Activated T-cell treated with anti-CD3 and anti-CD28 coated beads for 4 hours (primary cell): ENCODE measurements around the gene DTX3L.

Experiments
- DNase-seq: peaks from one replicate; pipeline ENCODE4 v3.0.0-alpha.2; 2020

DTX3L gene

GRCh38 chr3:122608916-122609315 is 44.8 kb downstream of the DTX3L start:
- DNase-seq = no peak

- no peak for DNase-seq
Measured at GRCh38 chr3:122609798-122610559, 45.8 kb downstream of the DTX3L start.

GRCh38 chr3:122612696-122613095 is 48.6 kb downstream of the DTX3L start:
- no peak for DNase-seq

GRCh38 chr3:122615303-122615702 is 51.2 kb downstream of the DTX3L start:
- DNase-seq = no peak

- DNase-seq = no peak
Measured at GRCh38 chr3:122618614-122619013, 54.5 kb downstream of the DTX3L start.

- DNase-seq = no peak
Measured at GRCh38 chr3:122619040-122619439, 54.9 kb downstream of the DTX3L start.

GRCh38 chr3:122620399-122620798 is 56.3 kb downstream of the DTX3L start:
- no peak for DNase-seq

- DNase-seq = no peak
Measured at GRCh38 chr3:122621112-122621511, 57.0 kb downstream of the DTX3L start.

- DNase-seq = no peak
Measured at GRCh38 chr3:122623031-122623829, 59.1 kb downstream of the DTX3L start.
